Left kidney (tissue), 2 donors: ENCODE data around the gene UBAC1. TPM values are rescaled to one million over a fixed set of nuclear protein-coding genes. Genes with fewer than 3 reads are reported as not detected.
A peak's percentile ranks its signal among the peaks of the same experiment; 100 is the strongest.
"Not testable (repeated sequence)": the region's sequence is repeated elsewhere in the genome, so short reads cannot be mapped to it uniquely, and the experiment has no call there.

Source experiments
- DNase-seq: peaks from one replicate; pipeline ENCODE4 v3.0.0-alpha.2; 2013
- polyA plus RNA-seq: library from polyadenylated mRNA; unstranded; fragments of 120-200 nt; gene quantifications from one replicate; pipeline ENCODE4 v1.2.1, GENCODE V29; 2013; ENCODE audit not compliant: insufficient read length

UBAC1 gene
- polyA plus RNA-seq, 1 donor, result 31.5 TPM

DNA sequence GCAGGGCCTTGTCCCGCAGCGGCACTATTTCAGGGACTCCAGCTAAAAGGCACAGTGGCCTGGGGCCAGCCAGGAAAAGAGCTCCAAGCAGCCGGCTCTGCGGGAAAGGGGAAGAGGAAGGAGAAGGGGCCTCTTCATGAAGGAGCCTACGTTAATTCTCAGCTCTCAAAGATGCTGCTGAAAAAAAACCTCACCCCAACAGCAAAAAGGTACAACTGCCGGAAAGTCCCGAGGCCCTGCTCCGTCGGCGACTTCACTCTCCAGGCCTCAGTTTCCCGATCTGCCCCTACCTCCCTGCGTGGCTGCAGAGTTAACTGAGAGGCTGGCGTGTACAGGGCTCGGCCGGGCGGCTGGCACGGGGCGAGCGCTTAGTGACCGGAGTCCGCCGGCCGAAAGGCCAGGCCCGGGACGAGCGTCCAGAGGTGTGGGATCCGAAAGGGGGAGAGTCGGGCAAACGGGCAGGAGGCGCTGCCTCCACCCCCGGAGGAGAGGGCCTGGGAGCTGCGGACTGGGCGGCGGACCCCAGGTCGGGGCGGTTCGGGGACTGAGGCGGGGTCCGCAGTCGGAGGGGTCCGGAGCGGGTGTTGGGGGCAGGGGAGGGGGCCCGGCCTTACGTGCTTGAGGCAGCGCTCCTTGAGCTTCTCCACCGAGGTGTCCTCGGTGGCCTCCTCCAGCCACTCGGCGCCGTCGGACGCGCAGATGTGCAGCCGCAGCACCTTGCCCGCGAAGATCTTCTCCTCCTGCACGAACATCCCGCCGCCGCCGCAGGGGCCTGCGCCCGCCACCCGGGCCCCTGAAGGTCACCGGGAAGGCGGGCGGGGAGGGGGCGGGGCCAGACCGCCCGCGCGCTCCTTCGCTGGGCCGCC is 529 bp downstream of the UBAC1 start:
- no peak for DNase-seq

DNA sequence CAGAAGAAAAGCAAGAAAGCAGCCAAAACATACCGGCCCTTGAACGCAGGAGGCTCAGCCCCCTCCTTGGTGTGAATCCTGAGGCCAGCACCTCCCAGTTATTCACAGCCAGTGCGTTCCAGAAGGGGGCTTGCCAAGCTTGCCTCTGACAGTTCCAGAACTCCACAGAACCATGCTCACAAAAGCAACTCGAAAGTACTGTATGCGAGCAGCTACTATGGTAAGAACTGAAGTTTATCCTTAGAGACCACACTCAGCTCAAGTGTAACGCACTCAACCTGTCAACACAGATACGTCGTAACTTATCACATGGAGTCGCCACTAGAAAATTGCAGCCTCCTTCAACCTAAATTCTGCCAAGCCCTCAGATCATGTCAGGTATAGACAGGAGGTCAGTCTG is 1.4 kb downstream of the UBAC1 start:
- no peak for DNase-seq

DNA sequence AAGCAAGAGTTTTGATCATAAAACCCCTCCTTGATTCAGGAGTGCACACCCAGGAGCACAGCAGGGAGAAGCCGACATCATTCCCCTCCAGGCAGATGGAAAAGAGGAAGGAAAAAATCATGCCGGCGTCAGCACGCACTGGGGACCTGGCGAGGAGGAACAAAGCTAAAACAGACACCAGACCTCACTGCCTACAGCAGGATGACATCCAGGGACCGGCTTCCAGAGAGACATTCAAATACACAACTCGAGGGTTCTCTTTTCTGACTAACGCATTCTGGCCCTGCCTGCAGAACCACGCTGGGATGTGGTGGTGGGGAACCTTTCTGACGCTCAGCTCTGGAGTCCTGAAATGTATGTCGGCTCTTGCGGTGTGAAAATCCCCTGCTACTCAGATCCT is 2.7 kb downstream of the UBAC1 start:
- no peak for DNase-seq

GRCh38 chr9:135957431-135957830 is 3.7 kb downstream of the UBAC1 start:
- DNase-seq, result no peak

DNA sequence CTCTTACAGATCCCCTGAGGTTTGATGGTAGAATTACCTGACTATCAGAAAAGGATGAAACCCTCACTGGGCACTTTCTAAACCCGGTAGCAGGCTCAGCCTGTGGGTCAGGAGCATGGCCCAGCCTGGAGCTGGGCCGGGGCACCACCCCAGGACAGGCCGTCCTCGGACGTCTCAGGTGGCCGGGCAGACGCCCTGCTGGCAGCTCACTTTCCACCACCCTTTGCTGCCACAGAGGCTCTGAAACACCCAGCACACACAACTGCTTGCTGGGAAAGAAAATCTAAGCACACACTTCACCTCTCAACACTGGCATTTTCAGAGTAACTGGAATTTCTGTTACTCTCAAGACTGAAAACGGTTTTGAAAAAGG is 4.4 kb downstream of the UBAC1 start:
- DNase-seq, result no peak

GRCh38 chr9:135955934-135956801 is 5.0 kb downstream of the UBAC1 start:
- no peak for DNase-seq

GRCh38 chr9:135952664-135953206 is 8.4 kb downstream of the UBAC1 start:
- DNase-seq, result no peak

DNA sequence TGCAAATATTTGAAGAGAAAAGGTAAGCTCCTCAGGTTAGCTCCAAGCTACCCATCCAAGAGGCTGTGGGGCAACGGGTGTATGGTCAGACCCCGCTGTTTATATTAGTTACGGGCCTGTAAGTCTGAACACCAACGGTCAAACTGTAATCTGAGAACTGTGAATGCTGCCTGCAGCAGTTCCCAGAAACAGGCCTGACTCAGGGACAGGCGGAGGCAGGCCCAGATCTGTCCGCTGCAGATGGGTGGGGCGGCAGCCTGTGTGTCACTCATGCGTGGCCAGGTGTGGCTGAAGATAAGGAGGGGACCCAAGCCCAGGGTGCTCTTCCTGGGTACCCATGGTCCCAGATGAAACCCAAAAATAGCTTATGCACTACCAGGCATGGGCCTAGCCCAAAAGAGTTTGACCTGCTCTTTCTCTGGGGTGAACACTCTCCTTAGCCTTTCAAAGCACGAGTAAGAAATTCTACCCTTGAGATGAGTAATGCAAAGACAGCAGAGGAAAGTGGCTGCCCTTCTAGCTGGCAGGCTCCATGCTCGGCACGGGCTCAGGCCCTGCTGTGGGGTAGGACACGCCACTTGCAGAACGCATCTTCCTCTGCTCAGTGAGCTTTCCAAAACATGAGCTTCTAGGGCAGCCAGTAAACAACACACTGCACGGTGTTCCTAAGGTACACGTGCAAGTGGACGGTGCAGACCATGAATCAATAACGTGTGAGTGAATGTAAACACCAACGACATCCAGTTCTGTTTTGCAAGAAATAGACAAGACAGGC is 9.1 kb downstream of the UBAC1 start:
- peak; percentile 71 for DNase-seq

DNA sequence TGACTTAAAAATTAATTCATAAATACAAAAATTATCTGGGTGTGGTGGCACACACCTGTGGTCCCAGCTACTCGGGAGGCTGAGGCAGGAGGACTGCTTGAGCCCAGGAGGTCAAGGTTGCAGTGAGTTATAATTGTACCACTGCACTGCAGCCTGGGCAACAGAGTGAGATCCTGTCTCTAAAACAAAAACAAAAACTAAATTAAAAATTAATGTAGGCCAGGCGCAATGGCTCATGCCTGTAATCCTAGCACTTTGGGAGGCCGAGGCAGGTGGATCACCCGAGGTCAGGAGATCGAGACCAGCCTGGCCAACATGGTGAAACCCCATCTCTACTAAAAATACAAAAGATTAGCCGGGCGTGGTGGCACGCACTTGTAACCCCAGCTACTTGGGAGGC is 9.9 kb downstream of the UBAC1 start:
- not testable (repeated sequence) for DNase-seq

GRCh38 chr9:135950841-135951240 is 10.3 kb downstream of the UBAC1 start:
- DNase-seq, result not testable (repeated sequence)

DNA sequence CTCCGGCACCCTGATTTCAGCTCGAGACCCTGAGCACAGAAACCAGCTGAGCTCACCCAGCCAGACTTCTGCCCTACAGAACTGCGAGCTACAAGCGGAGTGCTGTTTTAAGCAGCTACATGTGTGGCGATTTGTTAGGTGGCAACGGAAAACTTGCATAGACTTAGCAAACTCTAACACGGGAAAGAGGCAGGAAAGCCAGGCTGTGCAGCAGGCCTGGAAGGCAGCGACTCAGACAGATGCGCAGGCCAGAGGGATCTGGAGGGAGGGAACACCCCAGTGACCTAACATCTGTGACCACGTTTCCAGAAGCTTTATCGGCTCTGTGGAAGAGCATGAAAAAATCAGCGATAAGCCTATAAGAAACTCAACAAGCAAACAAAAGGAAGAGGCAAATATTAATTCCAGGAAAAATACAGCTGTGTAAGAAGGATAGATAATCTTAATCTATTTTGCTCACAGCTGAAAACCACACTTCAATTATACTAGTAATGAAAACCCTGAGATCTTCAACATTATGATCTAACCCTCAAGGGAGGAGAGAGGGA is 11.0 kb downstream of the UBAC1 start:
- DNase-seq, result no peak

DNA sequence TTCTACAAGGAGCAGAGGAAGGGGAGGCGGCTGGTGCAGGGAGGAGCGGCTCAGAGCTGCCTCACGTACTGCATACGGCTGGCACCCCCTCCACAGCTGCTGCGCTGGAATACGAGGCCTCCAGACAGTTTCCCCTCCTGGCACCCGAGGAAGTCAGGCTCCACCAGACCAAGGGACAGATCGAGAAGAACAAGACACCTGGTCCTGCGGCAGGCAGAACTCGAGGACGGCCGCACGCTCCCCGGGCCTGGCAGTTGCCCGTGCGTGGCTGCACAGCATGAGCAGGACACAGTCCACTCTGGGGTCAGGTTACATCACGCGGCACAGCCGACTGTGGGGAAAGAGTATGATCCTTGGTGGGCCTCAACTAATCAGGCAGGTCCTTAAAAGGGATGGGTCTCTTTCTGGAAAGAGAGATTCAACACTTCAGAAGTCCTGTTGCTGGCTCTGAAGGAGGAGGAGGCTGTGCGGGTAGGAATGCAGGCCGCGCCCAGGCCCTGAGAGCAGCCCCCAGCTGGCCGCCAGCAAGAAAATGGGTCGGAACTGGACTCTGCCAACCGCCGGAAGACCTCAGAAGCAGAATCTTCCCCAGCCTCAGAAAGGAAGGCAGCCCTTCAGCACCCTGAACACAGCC is 11.6 kb downstream of the UBAC1 start:
- DNase-seq, result no peak

- no peak for DNase-seq
Measured at GRCh38 chr9:135948968-135949367, 12.2 kb downstream of the UBAC1 start.

DNA sequence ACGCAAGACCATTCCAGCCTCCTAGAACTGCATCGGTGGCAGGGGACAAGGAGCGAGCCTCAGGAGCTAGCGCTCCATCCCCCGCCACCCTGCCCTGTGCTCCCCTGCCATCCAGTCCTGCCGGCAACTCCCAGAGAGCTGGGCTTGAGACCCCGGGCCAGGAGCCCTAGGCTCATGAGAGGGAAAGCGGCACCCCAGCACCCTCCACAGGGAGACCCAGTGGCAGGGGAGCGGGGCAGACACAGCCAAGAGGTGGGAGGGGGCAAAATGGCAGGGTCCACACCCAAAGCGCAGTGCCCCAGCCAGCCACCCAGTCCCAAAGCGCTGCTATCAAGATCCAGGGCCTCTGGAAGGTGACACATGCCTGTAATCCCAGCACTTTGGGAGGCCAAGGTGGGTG is 12.7 kb downstream of the UBAC1 start:
- no peak for DNase-seq

- no peak for DNase-seq
Measured at GRCh38 chr9:135947582-135947981, 13.6 kb downstream of the UBAC1 start.

- not testable (repeated sequence) for DNase-seq
Measured at GRCh38 chr9:135947105-135947504, 14.1 kb downstream of the UBAC1 start.

GRCh38 chr9:135946392-135946994 is 14.7 kb downstream of the UBAC1 start:
- no peak for DNase-seq

GRCh38 chr9:135945969-135946368 is 15.2 kb downstream of the UBAC1 start:
- DNase-seq, result no peak

DNA sequence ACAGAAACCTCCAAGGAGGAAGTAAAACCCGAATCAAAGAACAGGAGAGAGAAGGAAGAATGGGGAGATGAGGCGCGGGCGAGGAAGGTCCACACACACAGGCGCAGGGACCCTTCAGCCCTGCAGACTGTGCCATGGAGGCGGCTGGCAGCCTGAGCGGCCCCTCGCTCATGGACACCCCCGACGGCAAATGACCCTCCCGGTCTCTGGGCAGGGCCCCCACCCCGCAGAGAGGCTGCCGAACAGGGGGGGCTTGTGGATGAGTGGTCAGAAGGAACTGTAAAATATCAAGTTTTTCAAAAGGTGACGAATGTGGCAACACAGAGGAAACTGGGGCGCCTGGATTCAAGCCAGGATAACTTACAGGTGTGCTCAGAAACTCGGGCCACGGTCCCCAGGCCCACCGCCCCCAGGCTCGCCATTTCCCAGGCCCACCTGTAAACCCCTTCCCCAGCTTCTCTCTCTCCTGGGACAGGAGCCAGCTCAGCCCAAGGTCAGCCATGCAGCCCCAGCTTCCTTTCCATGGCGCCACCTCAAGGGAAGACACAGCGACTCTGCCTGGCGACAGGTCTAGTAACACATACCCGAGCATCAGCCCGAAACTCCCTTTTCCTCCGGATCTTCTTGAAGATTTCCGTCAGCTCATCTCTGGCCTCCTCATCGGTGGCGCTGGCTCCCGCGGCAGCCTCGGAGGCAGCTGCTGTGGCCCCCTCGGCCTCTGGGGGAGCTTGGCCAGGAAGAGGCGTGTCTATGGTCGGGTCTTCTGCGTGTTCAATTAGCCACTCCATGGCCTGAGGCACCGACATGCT is 16.5 kb downstream of the UBAC1 start:
- DNase-seq, result no peak

DNA sequence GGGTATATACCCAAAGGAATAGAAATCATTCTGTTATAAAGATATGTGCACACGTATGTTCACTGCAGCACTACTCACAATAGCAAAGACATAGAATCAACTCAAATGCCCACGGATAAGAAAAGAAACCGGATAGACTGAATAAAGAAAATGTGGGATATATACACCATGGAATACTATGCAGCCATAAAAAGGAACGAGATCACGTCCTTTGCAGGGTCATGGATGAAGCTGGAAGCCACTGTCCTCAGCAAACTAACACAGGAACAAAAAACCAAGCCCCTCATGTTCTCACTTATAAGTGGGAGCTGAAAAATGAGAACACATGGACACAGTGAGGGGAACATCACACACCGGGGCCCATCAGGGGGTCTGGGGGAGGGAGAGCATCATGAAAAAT is 17.6 kb downstream of the UBAC1 start:
- not testable (repeated sequence) for DNase-seq
